Measurements from ENCODE around the gene PARP6.

PARP6 gene

DNA sequence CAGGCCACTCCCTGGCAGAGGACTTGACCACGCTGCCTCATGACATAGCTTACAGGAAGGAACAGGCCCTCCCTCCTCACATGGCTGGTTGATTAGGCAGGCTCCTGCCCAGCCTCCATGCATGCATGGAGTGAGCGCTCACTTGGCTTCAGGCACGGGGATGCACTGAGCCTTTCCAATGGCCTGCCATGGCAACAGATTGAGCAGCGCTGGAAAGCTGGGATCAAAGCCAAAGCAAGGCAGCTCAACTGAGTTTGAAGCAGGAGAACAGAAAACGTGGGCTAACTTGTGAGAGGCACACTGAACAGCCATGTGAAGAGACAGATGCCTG lies 68.9 kb downstream of the PARP6 start:
- H3K4me3 ChIP-seq (ENCODE audit: control insufficient read depth, low read depth, low read length), result no peak overlapping the region
- TF ChIP-seq, protein P1, sequence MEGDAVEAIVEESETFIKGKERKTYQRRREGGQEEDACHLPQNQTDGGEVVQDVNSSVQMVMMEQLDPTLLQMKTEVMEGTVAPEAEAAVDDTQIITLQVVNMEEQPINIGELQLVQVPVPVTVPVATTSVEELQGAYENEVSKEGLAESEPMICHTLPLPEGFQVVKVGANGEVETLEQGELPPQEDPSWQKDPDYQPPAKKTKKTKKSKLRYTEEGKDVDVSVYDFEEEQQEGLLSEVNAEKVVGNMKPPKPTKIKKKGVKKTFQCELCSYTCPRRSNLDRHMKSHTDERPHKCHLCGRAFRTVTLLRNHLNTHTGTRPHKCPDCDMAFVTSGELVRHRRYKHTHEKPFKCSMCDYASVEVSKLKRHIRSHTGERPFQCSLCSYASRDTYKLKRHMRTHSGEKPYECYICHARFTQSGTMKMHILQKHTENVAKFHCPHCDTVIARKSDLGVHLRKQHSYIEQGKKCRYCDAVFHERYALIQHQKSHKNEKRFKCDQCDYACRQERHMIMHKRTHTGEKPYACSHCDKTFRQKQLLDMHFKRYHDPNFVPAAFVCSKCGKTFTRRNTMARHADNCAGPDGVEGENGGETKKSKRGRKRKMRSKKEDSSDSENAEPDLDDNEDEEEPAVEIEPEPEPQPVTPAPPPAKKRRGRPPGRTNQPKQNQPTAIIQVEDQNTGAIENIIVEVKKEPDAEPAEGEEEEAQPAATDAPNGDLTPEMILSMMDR (conservative IDR thresholded peaks at IDR 0.05; ENCODE audit: control insufficient read depth, insufficient read depth, low read depth, low read length), result no peak
- peak; percentile 81 for DNase-seq (ENCODE audit: low read depth)

DNA sequence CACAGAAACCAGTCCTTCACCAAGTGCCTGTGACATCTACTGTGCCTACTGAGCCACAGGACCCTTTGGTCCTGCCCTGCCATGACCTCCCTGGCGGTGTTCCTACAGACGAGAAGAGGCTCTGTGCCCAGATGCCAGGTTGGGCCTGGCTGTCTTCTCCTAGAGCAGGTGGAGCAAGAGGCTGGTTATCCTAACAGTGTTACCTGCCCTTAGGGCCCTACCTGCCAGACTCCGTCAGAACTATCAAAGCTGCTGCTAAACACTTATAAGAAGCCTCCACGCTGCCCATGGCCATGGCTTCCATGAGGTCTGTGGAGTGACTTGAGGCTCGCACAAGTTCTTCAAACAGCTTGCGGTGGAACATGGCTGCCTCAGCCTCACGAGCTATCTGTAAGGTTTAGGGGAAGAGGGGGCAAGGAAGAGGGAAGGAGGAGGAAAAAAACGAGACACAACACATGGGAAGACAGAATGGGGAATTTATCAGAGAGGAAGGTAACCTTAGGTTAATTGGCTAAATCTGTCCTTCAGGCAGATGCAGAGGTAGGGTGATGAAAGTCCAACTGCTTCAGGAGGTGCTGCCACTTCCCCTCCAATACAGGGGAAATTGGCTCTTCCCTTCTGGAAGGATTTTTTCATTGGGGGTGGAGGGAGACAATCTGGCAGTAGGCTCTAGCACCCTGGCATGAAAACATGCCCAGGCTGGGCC lies 69.4 kb downstream of the PARP6 start:
- H3K4me3 ChIP-seq (ENCODE audit: control insufficient read depth, low read depth, low read length), result no peak overlapping the region
- DNase-seq (ENCODE audit: low read depth), result no peak
- TF ChIP-seq, protein P1 (conservative IDR thresholded peaks at IDR 0.05; ENCODE audit: control insufficient read depth, insufficient read depth, low read depth, low read length), result no peak

DNA sequence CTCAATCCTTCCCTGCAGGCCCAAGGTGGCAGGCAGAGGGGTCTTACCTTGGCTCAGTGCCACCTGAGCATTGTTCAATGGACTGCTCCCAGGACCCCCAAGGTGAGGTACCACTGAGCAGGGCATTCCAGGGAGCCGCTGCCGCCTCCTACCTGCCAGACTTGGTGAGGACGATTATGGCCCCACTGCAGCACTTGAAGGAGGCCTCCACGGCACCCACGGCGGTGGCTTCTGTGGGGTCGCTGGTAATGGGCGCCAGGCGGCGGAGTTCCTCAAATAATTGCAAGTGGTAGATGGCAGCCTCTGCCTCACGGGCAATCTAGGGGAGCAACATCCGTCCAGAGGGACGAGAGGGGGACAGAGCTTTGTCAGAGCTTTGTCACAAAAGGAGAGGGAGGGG lies 70.1 kb downstream of the PARP6 start:
- H3K4me3 ChIP-seq (ENCODE audit: control insufficient read depth, low read depth, low read length), result no peak overlapping the region
- TF ChIP-seq, protein P1 (conservative IDR thresholded peaks at IDR 0.05; ENCODE audit: control insufficient read depth, insufficient read depth, low read depth, low read length), result no peak
- DNase-seq (ENCODE audit: low read depth), result no peak

DNA sequence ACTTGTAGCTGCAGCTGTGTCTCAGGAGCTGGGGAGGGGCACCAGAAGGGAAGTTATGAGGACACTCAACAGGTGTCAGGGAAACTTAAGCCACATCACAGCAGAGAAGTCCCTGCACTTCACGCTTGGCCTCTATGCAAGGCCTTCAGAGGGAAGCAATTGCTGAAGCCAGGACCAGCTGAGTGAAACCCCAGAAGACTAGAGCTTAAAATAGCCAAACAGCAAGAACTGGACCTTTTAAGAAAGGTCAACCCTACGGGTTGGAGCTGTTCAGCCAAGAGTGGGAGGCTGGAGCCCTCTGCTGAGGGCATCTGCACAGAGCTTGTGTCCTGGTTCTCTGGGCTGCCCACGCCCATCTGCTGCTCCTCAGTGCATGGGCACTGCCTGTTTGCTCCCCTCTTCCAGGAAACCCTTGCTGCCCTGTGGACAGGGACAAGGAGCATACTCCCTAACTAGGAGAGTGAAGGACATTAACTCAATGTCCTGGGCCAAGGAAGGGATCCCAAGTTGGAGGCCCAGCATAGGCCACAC lies 70.9 kb downstream of the PARP6 start:
- H3K4me3 ChIP-seq (ENCODE audit: control insufficient read depth, low read depth, low read length), result no peak overlapping the region
- TF ChIP-seq, protein P1 (conservative IDR thresholded peaks at IDR 0.05; ENCODE audit: control insufficient read depth, insufficient read depth, low read depth, low read length), result no peak
- DNase-seq (ENCODE audit: low read depth), result no peak

DNA sequence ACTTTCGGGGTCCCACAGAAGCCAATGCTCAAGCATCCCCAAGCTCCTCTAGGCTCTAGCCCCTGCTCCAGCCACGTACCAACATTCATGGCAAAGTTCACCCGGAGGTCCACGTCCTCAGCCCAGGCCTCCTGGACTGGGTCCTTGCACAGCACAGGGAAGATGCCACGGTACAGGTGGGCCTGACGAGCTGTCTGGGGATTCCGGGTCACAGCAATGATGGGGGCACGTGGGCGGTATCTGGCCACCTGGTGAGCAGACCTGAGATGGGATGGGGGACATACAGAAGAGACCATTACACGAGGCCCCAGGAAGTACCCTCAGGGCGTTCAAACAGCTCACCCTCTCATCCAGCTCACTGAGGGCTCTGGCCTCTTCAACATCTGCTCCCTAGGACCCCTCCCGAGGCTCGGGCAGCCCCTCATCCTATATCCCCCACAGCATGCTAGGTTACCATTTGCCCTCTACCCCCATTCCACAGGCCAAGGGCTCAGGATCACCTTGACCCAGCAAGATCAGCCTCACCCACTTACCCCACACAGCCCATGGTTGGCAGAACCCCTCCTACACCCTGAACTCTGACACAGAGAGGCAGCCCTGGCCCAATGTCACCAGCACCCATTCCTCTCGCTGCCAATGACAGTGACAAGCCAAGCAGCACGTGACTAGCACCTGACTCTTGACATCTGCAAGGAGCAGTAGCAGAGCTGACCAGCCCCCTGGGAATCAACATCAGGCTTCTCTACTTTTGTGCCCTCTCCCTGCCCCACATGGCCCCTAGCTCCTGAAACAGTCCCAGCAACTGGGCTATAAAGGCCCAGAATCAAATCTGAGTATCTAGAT lies 71.7 kb downstream of the PARP6 start:
- H3K4me3 ChIP-seq (ENCODE audit: control insufficient read depth, low read depth, low read length), result no peak overlapping the region
- TF ChIP-seq, protein P1 (conservative IDR thresholded peaks at IDR 0.05; ENCODE audit: control insufficient read depth, insufficient read depth, low read depth, low read length), result no peak
- no peak for DNase-seq (ENCODE audit: low read depth)

DNA sequence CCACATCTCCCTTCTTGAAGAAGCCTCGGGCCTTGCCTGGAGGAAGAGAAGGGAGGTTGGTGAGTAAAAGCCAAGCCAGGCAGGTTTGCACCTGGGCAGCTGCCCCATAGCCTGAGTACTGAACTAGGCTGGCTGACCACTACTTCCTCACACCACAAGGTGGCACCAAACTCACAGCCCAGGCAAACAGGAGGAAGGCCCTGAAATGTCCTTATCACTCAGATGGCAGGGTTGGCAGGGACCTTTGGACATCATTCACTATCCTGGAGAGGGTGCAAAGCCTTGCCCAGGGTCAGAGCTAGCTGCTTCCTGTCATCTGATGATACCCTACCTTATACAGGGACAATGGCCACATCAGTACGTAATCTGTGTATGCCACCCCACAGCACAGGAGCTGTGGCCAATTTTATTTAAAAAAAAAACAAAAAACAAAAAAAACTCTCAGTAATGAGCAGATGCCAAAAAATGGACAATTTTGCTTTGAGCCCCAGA lies 72.6 kb downstream of the PARP6 start:
- no peak overlapping the region for H3K4me3 ChIP-seq (ENCODE audit: control insufficient read depth, low read depth, low read length)
- peak; percentile 75 for DNase-seq (ENCODE audit: low read depth)
- TF ChIP-seq, protein P1 (conservative IDR thresholded peaks at IDR 0.05; ENCODE audit: control insufficient read depth, insufficient read depth, low read depth, low read length), result peak; percentile 91
